Measurements from ENCODE around the gene DCLK2. TPM values are rescaled to one million over a fixed set of nuclear protein-coding genes. Genes with fewer than 3 reads are reported as not detected.

The DCLK2 gene
- total RNA-seq, 1 donor from 2014 or later: 12.6 TPM

- Mint-ChIP-seq H3K27me3 (ENCODE audit: unreplicated experiment) (no peaks in the 10 kb centered on the region), H3K4me1 (ENCODE audit: unreplicated experiment) (peaks cover 5% of the 10 kb centered on the region), H3K27ac (ENCODE audit: unreplicated experiment) (no peak overlapping the region), H3K36me3 (ENCODE audit: unreplicated experiment) (peaks cover 7% of the 10 kb centered on the region), H3K4me3 (ENCODE audit: unreplicated experiment) (no peak overlapping the region), H3K9me3 (ENCODE audit: unreplicated experiment) (peaks cover 5% of the 10 kb centered on the region)
- TF ChIP-seq CTCF (IDR thresholded peaks at IDR 0.05): no peak
- DNase-seq (ENCODE audit: extremely low spot score, unreplicated experiment): no peak
These were observed 211.0 kb downstream of the DCLK2 start for GRCh38 chr4:150289198-150289597.

- no peak for TF ChIP-seq CTCF (IDR thresholded peaks at IDR 0.05)
- Mint-ChIP-seq H3K27me3 (ENCODE audit: unreplicated experiment) (no peaks in the 10 kb centered on the region), H3K9me3 (ENCODE audit: unreplicated experiment) (peaks cover 5% of the 10 kb centered on the region), H3K4me3 (ENCODE audit: unreplicated experiment) (no peak overlapping the region), H3K27ac (ENCODE audit: unreplicated experiment) (no peak overlapping the region), H3K4me1 (ENCODE audit: unreplicated experiment) (peaks cover 3% of the 10 kb centered on the region), H3K36me3 (ENCODE audit: unreplicated experiment) (peaks cover 7% of the 10 kb centered on the region)
- DNase-seq (ENCODE audit: extremely low spot score, unreplicated experiment): no peak
These were observed 211.6 kb downstream of the DCLK2 start for GRCh38 chr4:150289881-150290280.

GRCh38 chr4:150297861-150298474 lies 219.7 kb downstream of the DCLK2 start:
- DNase-seq (ENCODE audit: extremely low spot score, unreplicated experiment): no peak
- no peak overlapping the region for H3K27ac Mint-ChIP-seq (ENCODE audit: unreplicated experiment)
- H3K4me1 Mint-ChIP-seq (ENCODE audit: unreplicated experiment): peaks cover 31% of the 10 kb centered on the region
- no peak overlapping the region for H3K4me3 Mint-ChIP-seq (ENCODE audit: unreplicated experiment)
- H3K27me3 Mint-ChIP-seq (ENCODE audit: unreplicated experiment): no peaks in the 10 kb centered on the region
- H3K36me3 Mint-ChIP-seq (ENCODE audit: unreplicated experiment): no peaks in the 10 kb centered on the region
- peak; percentile 81 for TF ChIP-seq CTCF (IDR thresholded peaks at IDR 0.05)
- no peaks in the 10 kb centered on the region for H3K9me3 Mint-ChIP-seq (ENCODE audit: unreplicated experiment)

- H3K27me3 Mint-ChIP-seq (ENCODE audit: unreplicated experiment): no peaks in the 10 kb centered on the region
- H3K4me1 Mint-ChIP-seq (ENCODE audit: unreplicated experiment): peaks cover 37% of the 10 kb centered on the region
- no peak overlapping the region for H3K27ac Mint-ChIP-seq (ENCODE audit: unreplicated experiment)
- H3K9me3 Mint-ChIP-seq (ENCODE audit: unreplicated experiment): no peaks in the 10 kb centered on the region
- no peak for DNase-seq (ENCODE audit: extremely low spot score, unreplicated experiment)
- H3K36me3 Mint-ChIP-seq (ENCODE audit: unreplicated experiment): no peaks in the 10 kb centered on the region
- no peak overlapping the region for H3K4me3 Mint-ChIP-seq (ENCODE audit: unreplicated experiment)
- TF ChIP-seq CTCF (IDR thresholded peaks at IDR 0.05): no peak
These were observed 221.6 kb downstream of the DCLK2 start for GRCh38 chr4:150299816-150300215.

GRCh38 chr4:150302553-150302952 lies 224.3 kb downstream of the DCLK2 start:
- H3K4me1 Mint-ChIP-seq (ENCODE audit: unreplicated experiment): peaks cover 60% of the 10 kb centered on the region

More at GRCh38 chr4:150302553-150302952, 224.3 kb downstream of the DCLK2 start:
- Mint-ChIP-seq H3K9me3 (ENCODE audit: unreplicated experiment) (no peaks in the 10 kb centered on the region), H3K36me3 (ENCODE audit: unreplicated experiment) (no peaks in the 10 kb centered on the region), H3K4me3 (ENCODE audit: unreplicated experiment) (no peak overlapping the region), H3K27me3 (ENCODE audit: unreplicated experiment) (no peaks in the 10 kb centered on the region), H3K27ac (ENCODE audit: unreplicated experiment) (peak overlapping the region; percentile 54)
- TF ChIP-seq CTCF (IDR thresholded peaks at IDR 0.05): no peak
- DNase-seq (ENCODE audit: extremely low spot score, unreplicated experiment): no peak
